HG03025 (cell line): ENCODE data around the gene PSMG3.
"Not testable (repeated sequence)": the region's sequence is repeated elsewhere in the genome, so short reads cannot be mapped to it uniquely, and the experiment has no call there.

Experiments
- ATAC-seq: cut with Tn5 transposase; IDR thresholded peaks from one replicate; pipeline ENCODE4 v1.9.1; 2021; ENCODE audit warnings: mild to moderate bottlenecking, moderate library complexity; ENCODE audit not compliant: unreplicated experiment, low FRiP score

Gene PSMG3

GRCh38 chr7:1583241-1583930 lies 13.6 kb upstream of the PSMG3 start:
- ATAC-seq: not testable (repeated sequence)

GRCh38 chr7:1580422-1581030 lies 10.7 kb upstream of the PSMG3 start:
- no peak for ATAC-seq

GRCh38 chr7:1579481-1580421 lies 9.9 kb upstream of the PSMG3 start:
- no peak for ATAC-seq

GRCh38 chr7:1578513-1578912 lies 8.7 kb upstream of the PSMG3 start:
- no peak for ATAC-seq

DNA sequence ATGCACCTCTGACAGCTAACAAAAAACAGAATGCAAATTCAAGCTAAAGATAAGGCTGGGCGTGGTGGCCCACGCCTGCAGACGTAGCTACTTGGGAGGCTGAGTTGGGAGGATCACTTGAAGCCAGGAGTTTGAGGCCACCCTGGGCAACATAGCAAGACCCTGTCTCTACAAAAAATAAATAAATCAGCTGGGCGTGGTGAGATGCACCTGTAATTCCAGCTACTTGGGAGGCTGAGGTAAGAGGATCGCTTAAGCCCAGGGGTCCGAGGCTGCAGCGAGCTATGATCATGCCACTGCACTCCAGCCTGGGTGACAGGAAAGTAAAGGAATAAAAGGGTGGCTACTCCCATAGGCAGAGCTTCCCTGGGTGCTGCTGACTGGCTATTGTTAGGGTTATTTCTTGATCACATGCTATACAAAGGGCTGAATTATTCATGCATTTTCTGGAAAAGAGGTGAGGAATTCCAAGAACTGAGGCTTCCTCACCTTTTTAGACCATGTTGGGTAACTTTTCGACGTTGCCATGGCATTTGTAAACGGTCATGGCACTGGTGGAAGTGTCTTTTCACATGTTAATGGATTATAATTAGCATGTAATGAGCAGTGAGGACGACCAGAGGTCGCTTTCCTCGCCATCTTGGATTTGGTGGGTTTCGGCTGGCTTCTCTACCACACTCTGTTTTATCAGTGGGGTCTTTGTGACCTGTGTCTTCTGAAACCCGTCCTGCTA lies 6.9 kb upstream of the PSMG3 start:
- ATAC-seq: no peak

DNA sequence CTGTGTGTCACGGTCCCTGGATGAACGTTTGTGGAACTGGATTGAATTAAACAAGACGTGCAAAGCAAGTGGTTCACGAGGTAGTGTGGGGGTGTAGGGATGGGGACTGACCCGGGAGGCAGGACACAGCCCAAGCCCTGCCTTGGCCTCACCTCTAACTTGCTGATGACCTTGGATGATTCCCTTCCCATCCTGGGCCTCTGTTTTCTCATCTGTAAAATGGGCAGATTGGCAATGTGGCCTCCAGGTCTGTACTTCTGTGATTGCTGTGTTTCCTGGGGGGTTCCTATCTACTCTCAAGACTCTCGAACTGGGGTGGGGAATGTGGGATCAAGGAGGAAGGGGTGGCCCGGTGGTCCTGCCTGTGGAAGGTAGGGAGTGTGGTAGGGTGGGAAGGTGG lies 6.0 kb upstream of the PSMG3 start:
- ATAC-seq: no peak

- no peak for ATAC-seq
Measured at GRCh38 chr7:1572111-1572822, 2.4 kb upstream of the PSMG3 start.

GRCh38 chr7:1569440-1569832 lies 396 bp downstream of the PSMG3 start:
- ATAC-seq: peak; percentile 24

GRCh38 chr7:1569016-1569415 lies 816 bp downstream of the PSMG3 start:
- ATAC-seq: no peak

GRCh38 chr7:1567896-1568510 lies 1.8 kb downstream of the PSMG3 start:
- ATAC-seq: no peak

GRCh38 chr7:1567049-1567771 lies 2.6 kb downstream of the PSMG3 start:
- no peak for ATAC-seq

GRCh38 chr7:1566687-1567048 lies 3.2 kb downstream of the PSMG3 start:
- no peak for ATAC-seq

- ATAC-seq: no peak
Measured at GRCh38 chr7:1564603-1565022, 5.2 kb downstream of the PSMG3 start.

DNA sequence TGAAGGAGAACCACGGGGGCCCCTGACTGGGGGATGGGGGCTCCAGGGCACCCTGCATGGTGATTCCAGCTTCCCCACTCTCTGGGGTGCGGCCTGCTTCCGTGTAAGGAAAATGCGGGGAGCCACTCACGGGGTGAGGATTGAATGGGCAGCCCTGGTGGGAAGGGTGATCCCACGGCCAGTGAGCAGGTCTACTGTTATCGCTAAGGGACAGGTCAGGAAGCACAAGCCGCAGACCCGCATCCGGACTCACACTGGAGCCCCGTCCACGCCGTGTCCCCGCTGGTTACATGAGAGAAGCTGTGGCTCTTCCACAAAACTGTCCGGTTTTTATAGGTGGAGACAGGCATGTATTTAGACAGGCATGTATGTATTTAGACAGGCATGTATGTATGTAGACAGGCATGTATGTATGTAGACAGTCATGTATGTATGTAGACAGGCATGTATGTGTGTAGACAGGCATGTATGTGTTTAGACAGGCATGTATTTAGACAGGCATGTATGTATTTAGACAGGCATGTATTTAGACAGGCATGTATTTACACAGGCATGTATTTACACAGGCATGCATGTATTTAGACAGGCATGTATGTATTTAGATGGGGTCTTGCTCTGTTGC lies 5.7 kb downstream of the PSMG3 start:
- ATAC-seq: no peak

DNA sequence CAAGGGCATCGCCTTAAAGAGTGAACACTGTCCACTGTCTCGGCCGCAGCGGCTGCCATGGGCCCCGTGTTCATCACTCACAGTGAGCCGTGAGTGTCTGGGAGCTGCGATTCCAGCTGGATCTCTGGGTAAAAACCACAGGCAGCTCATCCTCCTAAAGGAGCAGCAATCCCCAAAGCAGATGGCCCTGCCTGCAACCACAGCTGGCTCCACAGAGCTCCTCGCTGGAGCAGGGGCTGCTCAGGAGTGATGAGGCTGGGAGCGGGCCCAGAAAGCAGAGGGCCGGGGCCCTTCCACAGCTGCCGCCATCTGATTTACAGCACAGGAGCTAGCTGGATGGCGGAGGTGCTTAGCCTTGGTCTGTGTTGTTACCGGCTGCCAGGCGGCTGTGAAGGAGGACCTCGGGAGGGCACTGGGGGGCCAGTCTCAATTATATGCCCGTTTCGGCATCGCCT lies 7.2 kb downstream of the PSMG3 start:
- ATAC-seq: no peak

GRCh38 chr7:1562116-1562515 lies 7.7 kb downstream of the PSMG3 start:
- ATAC-seq: no peak

GRCh38 chr7:1561036-1561940 lies 8.5 kb downstream of the PSMG3 start:
- no peak for ATAC-seq
